G401.6 (cell line): Measurements from ENCODE around the gene SELPLG.
"Not testable (repeated sequence)": the region's sequence is repeated elsewhere in the genome, so short reads cannot be mapped to it uniquely, and the experiment has no call there.

Source experiments
- FAIRE-seq: peaks from 2 replicates; lab custom pipeline; 2012; peaks lifted over from hg19 to GRCh38; lab: Jason Lieb, UNC

The SELPLG gene

DNA sequence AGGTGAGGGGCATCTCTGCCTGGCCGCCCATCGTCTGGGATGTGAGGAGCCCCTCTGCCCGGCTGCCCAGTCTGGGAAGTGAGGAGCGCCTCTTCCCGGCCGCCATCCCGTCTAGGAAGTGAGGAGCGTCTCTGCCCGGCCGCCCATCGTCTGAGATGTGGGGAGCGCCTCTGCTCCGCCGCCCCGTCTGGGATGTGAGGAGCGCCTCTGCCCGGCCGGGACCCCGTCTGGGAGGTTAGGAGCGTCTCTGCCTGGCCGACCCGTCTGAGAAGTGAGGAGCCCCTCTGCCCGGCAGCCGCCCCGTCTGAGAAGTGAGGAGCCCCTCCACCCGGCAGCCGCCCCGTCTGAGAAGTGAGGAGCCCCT, 22.1 kb upstream of the SELPLG start:
- FAIRE-seq, result not testable (repeated sequence)

DNA sequence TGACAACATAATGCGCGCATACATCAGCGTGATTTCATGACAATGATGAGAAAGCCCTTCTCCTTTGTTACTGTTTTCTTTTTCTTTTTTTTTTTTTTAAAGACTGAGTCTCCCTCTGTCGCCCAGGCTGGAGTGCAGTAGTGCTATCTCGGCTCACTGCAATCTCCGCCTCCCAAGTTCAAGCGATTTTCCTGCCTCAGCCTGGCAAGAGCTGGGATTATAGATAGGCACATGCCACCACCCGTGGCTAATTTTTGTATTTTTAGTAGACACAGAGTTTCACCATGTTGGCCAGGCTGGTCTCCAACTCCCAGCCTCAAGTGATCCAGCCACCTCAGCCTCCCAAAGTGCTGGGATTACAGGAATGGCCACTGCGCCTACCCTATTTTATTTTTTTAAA, 20.9 kb upstream of the SELPLG start:
- not testable (repeated sequence) for FAIRE-seq

DNA sequence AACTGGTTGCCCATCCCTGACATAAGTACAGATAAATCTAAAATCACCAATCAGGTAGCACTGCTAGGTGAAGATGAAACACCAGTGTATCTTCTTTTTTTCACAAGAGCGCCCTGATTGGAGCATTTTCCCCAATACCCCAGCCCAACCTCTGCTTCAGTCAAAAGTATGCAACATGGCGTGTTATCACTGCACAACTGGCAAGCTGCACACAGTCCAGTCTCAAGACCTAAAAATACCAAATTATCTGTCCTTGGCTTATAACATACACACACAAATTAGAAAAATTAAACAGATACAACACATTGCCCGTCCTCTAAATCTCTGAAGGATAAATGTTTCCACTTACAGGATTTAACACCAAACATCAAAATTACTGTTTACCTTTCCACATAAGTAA, 20.2 kb upstream of the SELPLG start:
- no peak for FAIRE-seq

- no peak for FAIRE-seq
These were observed 19.4 kb upstream of the SELPLG start for GRCh38 chr12:108653082-108653516.

DNA sequence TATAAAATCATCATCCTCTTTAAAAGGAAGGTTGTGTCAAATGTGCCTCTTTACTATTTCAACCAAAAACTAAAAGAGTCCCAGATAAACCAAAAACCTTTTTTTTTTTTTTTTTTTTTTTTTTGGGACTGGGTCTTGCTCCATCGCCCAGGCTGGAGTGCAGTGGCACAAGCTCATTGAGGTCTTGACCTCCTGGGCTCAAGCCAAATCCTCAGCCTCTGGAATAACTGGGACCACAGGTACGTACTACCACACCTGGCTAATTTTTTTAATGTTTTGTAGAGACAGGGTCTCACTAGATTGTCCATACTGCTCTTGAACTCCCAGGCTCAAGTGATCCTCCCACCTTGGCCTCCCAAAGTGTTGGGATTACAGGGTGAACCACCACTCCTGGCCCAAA, 16.4 kb upstream of the SELPLG start:
- no peak for FAIRE-seq

- FAIRE-seq, result no peak
These were observed 16.0 kb upstream of the SELPLG start for GRCh38 chr12:108649669-108650068.

GRCh38 chr12:108649126-108649525, 15.4 kb upstream of the SELPLG start:
- no peak for FAIRE-seq

GRCh38 chr12:108648371-108648770, 14.7 kb upstream of the SELPLG start:
- FAIRE-seq, result no peak

DNA sequence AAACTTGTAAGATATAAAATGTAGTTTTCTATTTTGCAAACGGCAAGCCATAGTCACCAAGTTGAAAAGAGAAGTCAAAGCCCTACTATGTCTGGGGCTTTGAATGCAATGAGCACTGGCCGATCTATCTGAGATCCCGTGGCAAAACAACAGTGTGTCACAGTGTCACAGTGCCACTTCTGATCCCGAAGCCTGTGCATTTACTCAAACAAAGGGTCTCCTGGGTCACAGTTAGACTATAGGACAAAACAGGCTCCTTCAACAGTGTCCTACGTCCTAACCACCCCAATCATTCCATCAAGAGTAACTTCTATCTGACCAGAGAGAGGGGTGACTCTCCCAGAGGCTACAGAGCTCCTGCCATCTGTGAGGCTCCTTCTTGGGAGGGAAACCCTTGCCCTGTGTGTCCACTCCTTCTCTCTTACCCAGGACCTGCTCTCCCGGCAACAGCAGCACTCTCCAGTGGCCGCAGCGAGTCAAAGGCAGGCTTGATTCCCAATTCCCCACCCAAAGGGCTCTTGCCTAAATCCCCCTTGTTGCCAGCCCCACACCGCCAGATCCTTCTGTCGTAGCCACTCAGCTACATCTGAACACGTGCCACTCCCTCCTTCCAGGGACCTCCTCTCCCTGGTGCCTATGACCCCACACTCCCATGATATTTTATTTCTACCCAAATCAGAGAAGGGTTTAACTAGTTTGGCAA, 14.0 kb upstream of the SELPLG start:
- no peak for FAIRE-seq

DNA sequence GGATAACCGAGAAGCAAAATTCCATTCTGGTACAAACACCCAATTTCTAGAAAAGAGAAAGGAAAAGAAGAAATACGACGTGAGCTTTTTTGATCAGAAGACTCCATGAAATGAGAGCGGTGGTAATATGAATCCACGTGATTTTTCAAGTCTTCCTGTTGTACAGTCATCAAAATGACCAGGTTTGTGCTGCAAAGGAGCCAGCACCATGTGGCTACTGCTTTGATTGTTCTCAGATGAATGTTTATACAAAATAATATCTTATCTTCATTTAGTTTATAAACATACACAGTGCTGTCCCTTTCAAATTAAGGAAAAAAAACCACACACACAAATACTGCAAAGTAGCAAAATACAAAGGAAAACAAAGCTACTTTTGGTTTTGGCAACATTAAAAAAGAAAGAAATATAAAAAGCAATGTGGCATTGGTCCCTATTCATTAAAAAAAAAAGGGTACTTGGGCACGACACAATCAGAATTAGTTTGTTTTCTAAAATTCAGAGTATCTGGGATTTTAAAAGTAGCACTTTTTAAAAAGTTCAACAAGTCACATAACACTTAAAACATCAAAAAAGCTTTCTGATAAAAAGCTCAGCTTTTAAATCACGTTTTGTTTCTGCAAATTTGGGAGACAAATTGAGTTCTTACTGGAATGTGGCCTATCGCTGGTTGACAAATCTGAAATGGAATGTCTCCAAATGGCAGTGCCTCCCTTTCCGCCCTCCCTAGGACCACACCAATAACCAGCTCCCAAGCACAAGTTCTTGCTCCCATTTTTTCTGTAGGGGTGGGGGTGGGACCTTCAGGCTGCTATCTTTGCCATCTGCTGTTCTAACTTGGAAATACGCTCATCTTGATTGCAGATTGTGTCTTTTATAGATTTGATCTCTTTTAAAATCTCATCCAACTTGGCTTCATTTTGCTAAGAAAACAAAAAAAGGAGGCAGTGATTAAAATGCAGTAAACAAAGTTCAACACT, 13.2 kb upstream of the SELPLG start:
- no peak for FAIRE-seq

GRCh38 chr12:108645686-108646599, 12.2 kb upstream of the SELPLG start:
- FAIRE-seq, result no peak

- no peak for FAIRE-seq
These were observed 11.1 kb upstream of the SELPLG start for GRCh38 chr12:108644811-108645120.

- no peak for FAIRE-seq
These were observed 10.5 kb upstream of the SELPLG start for GRCh38 chr12:108643941-108644810.

DNA sequence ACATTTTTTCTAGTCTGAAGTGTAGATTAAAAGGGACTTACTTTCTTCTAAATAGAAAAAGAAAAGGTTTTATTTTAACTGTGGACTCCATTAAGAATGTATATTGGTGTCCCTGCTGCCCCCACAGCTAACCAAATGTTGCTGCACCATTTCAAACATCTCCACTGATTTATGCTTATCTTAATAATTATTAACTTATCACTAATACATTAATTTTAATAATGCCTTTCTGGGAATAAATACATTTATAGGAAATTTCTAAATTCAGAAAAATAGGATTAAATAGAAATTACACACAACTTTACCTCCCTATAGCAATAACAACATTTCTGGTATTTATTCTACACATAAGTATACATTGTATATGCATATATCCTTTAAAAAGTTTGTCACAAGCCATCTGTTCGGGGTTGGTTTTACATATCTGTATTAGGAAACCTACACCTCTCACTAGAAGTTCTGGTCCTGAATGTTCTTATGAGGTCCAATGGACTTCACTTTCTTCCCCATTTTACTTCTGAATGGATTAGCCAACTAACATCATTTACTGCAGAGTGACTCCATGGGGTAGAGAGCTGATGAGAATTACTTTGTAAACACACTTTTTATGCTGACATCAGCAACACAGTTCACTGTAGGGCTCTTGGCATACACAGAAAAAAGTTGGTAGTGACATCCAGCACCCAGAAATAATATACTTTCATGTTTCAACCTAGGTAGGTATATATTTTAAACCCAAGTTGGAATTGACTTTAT, 9.4 kb upstream of the SELPLG start:
- no peak for FAIRE-seq

DNA sequence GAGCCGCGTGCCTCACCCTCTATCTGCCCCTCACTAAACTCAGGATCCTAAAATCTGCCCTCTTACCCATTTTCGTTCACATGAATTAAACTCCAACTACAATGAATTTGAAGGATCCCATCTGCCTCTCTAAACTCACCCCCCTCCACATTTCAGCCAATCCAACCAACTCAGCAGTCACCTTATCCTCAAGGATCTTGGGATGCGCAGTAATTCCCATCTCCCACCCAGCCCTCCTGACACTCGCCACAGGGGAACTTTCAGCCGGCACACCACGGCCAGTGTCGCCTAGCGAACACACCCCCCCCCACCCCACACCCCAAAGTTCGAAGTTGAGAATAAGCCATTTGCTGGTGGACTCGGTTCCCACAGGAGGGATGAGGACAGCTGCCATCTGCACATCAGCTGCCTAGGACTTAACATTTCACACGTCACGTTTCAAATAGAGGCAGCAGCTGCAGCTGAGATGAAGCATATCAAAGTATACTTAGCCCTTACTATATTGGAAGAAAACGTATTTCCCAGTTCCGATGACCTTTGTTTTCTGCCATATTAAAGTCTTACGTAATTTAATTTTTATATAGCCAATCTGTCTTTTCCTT, 8.7 kb upstream of the SELPLG start:
- FAIRE-seq, result no peak

GRCh38 chr12:108641446-108642268, 8.0 kb upstream of the SELPLG start:
- FAIRE-seq, result no peak

DNA sequence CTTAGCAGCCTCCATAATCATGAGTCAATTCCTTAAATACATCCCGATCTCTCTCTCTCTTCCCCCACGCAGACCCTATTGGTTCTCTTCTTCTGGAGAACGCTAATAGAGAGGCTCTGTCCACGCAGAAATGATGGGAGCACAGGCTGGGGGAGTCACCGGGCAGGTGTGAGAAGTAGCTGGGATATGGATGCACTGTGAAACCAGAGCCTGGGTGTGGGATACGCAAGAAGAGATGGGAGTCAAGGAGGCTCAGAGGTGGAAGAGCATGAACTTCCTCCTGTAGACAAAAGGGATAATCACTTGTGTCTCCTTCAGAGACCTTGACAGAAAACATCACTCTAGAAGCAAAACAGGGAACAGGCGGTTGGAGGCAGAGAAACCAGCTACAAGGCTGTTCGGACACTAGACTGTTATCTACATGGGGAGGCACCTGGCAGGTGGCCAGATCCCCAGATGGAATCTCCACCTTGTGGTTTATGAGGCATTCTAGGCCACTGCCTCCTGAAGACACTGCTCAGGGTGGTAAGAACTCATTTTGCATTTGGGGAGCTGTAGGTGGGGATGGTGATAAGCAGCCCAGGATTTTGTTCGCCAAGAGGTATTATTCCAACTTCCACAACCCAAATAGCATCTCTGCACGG, 7.2 kb upstream of the SELPLG start:
- FAIRE-seq, result no peak

DNA sequence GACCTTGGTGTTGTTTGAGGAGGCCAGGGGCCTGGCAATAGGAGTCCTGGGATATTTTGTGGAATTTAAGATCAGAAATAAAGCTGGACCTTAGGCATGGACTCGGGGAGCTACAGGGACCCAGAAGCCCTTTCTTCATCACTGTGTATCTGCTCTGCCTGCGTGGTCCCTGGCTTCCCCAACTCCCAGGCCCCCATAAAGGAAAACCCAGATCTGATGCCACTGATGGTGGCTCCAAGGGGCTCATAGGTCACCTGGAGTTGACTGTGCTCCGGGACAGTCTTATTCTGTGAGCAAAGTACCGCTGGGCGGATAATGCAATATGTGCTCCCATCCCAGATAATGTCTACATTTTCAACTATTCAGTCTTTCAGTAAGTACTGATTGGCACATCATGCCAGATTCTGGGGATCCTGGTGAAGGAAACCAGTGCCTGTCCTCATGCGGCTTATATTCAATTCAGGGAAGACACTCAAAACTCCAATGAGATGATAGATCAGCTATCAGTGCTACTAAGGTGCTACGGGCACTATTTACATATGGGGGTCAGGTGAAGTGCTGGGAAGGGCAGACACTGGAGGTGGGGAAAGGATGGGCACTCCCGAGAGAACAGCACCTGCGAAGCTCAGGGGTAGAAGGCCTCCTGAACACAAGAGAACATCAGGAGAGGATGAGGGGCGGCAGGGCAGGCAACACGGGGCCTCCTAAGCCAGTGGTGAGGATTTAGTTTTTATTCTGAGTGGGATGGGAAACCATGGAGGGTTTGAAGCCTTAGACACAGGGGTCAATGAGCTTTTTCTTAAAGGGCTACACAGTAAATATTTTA, 5.5 kb upstream of the SELPLG start:
- FAIRE-seq, result no peak
